ENCODE measurements around the gene NOSTRIN.

Gene NOSTRIN

DNA sequence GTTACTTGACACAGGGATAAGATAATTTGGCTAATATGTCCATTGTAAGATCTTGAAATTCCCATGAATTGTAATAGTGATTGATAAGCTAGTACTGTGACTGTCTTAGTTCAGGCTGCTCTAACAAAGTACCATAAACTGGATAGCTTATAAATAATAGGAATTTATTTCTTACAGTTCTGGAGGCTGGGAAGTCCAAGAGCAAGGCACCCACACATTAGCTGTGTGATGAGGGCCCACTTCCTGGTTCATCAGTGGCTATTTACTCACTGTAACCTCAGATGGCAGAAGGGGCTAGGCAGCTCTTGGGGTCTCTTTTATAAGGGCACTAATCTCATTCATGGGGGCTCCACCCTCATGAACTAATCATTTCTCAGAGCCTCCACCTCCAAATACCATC, 28.5 kb downstream of the NOSTRIN start:
- Histone ChIP-seq H3K27ac (ENCODE audit: extremely low read depth, low read depth, low read length) (no peak overlapping the region), H3K36me3 (ENCODE audit: control insufficient read depth in 2 of 2, insufficient read depth in 1 of 2, low read length in 2 of 2) (peaks cover 0 to 7% of the 10 kb centered on the region in 2 experiments; a peak in 1 of 3 replicates), H3K9me3 (ENCODE audit: control insufficient read depth, insufficient read depth, low read depth, low read length) (no peaks in the 10 kb centered on the region), H3K4me3 (ENCODE audit: low read depth, low read length) (no peak overlapping the region), H3K4me1 (ENCODE audit: control insufficient read depth, insufficient read depth, low read length) (no peaks in the 10 kb centered on the region)
- POLR2A ChIA-PET, result no interaction called here
- no peak for TF ChIP-seq ZNF214 (tag by site-specific recombination; IDR thresholded peaks at IDR 0.05; ENCODE audit: borderline replicate concordance)
- TF ChIP-seq, protein P1, sequence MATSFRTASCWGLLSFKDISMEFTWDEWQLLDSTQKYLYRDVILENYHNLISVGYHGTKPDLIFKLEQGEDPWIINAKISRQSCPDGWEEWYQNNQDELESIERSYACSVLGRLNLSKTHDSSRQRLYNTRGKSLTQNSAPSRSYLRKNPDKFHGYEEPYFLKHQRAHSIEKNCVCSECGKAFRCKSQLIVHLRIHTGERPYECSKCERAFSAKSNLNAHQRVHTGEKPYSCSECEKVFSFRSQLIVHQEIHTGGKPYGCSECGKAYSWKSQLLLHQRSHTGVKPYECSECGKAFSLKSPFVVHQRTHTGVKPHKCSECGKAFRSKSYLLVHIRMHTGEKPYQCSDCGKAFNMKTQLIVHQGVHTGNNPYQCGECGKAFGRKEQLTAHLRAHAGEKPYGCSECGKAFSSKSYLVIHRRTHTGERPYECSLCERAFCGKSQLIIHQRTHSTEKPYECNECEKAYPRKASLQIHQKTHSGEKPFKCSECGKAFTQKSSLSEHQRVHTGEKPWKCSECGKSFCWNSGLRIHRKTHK (tag by site-specific recombination; IDR thresholded peaks at IDR 0.05), result no peak
- TF ChIP-seq, protein P2, sequence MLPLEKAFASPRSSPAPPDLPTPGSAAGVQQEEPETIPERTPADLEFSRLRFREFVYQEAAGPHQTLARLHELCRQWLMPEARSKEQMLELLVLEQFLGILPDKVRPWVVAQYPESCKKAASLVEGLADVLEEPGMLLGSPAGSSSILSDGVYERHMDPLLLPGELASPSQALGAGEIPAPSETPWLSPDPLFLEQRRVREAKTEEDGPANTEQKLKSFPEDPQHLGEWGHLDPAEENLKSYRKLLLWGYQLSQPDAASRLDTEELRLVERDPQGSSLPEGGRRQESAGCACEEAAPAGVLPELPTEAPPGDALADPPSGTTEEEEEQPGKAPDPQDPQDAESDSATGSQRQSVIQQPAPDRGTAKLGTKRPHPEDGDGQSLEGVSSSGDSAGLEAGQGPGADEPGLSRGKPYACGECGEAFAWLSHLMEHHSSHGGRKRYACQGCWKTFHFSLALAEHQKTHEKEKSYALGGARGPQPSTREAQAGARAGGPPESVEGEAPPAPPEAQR (tag by site-specific recombination; IDR thresholded peaks at IDR 0.05), result no peak
- no peak for TF ChIP-seq ZNF146 (tag by site-specific recombination; IDR thresholded peaks at IDR 0.05)
- no peak for TF ChIP-seq ZNF37A (tag by site-specific recombination; IDR thresholded peaks at IDR 0.05)
- CTCF ChIA-PET, result interaction anchor here (1.0 kb wide), 1 partner anchor 14 kb away, joined by 4 read pairs; no protein-coding TSS in a partner anchor

DNA sequence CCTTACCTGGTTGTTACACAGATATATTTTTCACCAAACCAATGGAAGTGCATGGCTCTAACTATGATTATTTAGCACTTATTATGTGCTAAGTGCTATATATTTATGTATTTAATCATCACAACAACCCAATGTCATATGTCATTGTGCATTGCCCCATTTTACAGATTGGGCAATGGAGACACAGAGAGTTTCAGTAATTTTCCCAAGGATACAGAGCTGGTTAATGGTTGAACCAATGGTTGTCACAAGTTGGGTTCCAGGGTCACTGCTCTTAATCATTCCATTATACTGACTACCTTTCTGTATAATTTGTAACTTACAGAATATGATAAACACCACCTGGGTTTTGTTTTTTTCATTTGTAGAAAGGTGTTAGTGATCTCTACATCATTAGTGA, 29.2 kb downstream of the NOSTRIN start:
- POLR2A ChIA-PET, result no interaction called here
- no peak overlapping the region for H3K4me3 ChIP-seq (ENCODE audit: low read depth, low read length)
- TF ChIP-seq, protein P3, sequence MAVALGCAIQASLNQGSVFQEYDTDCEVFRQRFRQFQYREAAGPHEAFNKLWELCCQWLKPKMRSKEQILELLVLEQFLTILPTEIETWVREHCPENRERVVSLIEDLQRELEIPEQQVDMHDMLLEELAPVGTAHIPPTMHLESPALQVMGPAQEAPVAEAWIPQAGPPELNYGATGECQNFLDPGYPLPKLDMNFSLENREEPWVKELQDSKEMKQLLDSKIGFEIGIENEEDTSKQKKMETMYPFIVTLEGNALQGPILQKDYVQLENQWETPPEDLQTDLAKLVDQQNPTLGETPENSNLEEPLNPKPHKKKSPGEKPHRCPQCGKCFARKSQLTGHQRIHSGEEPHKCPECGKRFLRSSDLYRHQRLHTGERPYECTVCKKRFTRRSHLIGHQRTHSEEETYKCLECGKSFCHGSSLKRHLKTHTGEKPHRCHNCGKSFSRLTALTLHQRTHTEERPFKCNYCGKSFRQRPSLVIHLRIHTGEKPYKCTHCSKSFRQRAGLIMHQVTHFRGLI (tag by site-specific recombination; IDR thresholded peaks at IDR 0.05), result no peak
- TF ChIP-seq ZBTB8A (tag by site-specific recombination; IDR thresholded peaks at IDR 0.05) (no peak), ZNF654 (tag by site-specific recombination; IDR thresholded peaks at IDR 0.05; ENCODE audit: low read depth) (no peak), FEZF1 (tag by site-specific recombination; IDR thresholded peaks at IDR 0.05) (no peak), HOXC10 (CRISPR knock-in tag; IDR thresholded peaks at IDR 0.05) (no peak), PRDM1 (tag by site-specific recombination; IDR thresholded peaks at IDR 0.05) (no peak), ZNF600 (tag by site-specific recombination; IDR thresholded peaks at IDR 0.05) (no peak), ZNF514 (tag by site-specific recombination; IDR thresholded peaks at IDR 0.05) (no peak)
- TF ChIP-seq, protein P4, sequence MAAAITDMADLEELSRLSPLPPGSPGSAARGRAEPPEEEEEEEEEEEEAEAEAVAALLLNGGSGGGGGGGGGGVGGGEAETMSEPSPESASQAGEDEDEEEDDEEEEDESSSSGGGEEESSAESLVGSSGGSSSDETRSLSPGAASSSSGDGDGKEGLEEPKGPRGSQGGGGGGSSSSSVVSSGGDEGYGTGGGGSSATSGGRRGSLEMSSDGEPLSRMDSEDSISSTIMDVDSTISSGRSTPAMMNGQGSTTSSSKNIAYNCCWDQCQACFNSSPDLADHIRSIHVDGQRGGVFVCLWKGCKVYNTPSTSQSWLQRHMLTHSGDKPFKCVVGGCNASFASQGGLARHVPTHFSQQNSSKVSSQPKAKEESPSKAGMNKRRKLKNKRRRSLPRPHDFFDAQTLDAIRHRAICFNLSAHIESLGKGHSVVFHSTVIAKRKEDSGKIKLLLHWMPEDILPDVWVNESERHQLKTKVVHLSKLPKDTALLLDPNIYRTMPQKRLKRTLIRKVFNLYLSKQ (tag by site-specific recombination; IDR thresholded peaks at IDR 0.05; ENCODE audit: borderline replicate concordance), result no peak
- TF ChIP-seq, protein P5, sequence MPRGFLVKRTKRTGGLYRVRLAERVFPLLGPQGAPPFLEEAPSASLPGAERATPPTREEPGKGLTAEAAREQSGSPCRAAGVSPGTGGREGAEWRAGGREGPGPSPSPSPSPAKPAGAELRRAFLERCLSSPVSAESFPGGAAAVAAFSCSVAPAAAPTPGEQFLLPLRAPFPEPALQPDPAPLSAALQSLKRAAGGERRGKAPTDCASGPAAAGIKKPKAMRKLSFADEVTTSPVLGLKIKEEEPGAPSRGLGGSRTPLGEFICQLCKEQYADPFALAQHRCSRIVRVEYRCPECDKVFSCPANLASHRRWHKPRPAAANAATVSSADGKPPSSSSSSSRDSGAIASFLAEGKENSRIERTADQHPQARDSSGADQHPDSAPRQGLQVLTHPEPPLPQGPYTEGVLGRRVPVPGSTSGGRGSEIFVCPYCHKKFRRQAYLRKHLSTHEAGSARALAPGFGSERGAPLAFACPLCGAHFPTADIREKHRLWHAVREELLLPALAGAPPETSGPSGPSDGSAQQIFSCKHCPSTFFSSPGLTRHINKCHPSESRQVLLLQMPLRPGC (tag by site-specific recombination; IDR thresholded peaks at IDR 0.05), result no peak
- H3K4me1 ChIP-seq (ENCODE audit: control insufficient read depth, insufficient read depth, low read length), result no peaks in the 10 kb centered on the region
- no peaks in the 10 kb centered on the region for H3K9me3 ChIP-seq (ENCODE audit: control insufficient read depth, insufficient read depth, low read depth, low read length)
- H3K36me3 ChIP-seq (ENCODE audit: control insufficient read depth in 2 of 2, insufficient read depth in 1 of 2, low read length in 2 of 2), result peaks cover 0 to 7% of the 10 kb centered on the region in 2 experiments; a peak in 1 of 3 replicates
- CTCF ChIA-PET, result interaction anchor here (1.0 kb wide), 1 partner anchor 14 kb away, joined by 4 read pairs; no protein-coding TSS in a partner anchor
- no peak overlapping the region for H3K27ac ChIP-seq (ENCODE audit: extremely low read depth, low read depth, low read length)

Data from HEK293 (cell line).